ENCODE results near the gene CKMT2. TPM values are rescaled to one million over a fixed set of nuclear protein-coding genes. Genes with fewer than 3 reads are reported as not detected.

Gene CKMT2
- total and polyA plus RNA-seq, 2 donors (not counting 3 experiments of a cell fraction or from before 2014, with no cell fraction given): not detected

DNA sequence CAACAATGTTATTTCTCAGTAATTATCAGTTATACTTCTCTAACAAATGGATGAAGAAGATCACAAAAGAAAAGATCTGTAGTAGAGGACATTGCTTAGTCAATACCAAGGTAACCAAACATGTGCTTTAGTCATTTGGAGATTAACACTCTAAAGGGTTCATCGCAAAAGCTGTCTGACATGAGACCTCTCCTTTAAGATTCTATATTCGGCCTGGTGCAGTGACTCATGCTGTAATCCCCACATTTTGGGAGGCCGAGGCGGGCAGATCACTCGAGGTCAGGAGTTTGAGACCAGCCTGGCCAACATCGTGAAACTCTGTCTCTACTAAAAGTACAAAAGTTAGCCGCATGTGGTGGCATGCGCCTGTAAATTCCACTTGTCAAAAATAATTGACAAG is 18.3 kb upstream of the CKMT2 start:
- Histone ChIP-seq H3K36me3 (ENCODE audit: control insufficient read depth in 2 of 2, extremely low read depth in 1 of 2, insufficient read depth in 2 of 2, low read length in 2 of 2) (no peaks in the 10 kb centered on the region), H3K9me3 (replicated peaks; ENCODE audit: control insufficient read depth, insufficient read depth, low read length) (no peaks in the 10 kb centered on the region), H3K4me1 (ENCODE audit: control insufficient read depth, extremely low read depth, insufficient read depth, low read length) (no peaks in the 10 kb centered on the region), H3K79me2 (ENCODE audit: control insufficient read depth, insufficient read depth, low read length) (no peaks in the 10 kb centered on the region), H3K9ac (replicated peaks; ENCODE audit: extremely low read depth, insufficient read depth, low read length) (no peak overlapping the region), H3K4me2 (ENCODE audit: insufficient read depth, low read length) (no peak overlapping the region), H3K9me1 (replicated peaks; ENCODE audit: control insufficient read depth, extremely low read depth, insufficient read depth, low read length) (no peaks in the 10 kb centered on the region), H2AFZ (ENCODE audit: low read depth, low read length) (no peak overlapping the region), H3K4me3 (replicated peaks in 1 of 3; ENCODE audit: insufficient read depth in 1 of 3, low read depth in 1 of 3, low read length in 3 of 3) (no peak overlapping the region), H3K27me3 (ENCODE audit: control insufficient read depth in 2 of 2, insufficient read depth in 2 of 2, low read length in 2 of 2) (no peaks in the 10 kb centered on the region), H3K27ac (ENCODE audit: insufficient read depth, low read depth, low read length) (no peak overlapping the region), H4K20me1 (replicated peaks; ENCODE audit: control insufficient read depth, extremely low read depth, insufficient read depth, low read length) (no peaks in the 10 kb centered on the region)
- intact Hi-C loops (cut with micrococcal nuclease): no loop called here
- POLR2A ChIA-PET: no interaction called here
- dilution Hi-C loops (cut with MboI; ENCODE audit: extremely low pct_ligation_motif_present, low sequenced_read_pairs): no loop called here
- no peak for DNase-seq (ENCODE audit: low read depth, low spot score)
- BruUV-seq (replicated peaks): no TSS peak
- CTCF ChIA-PET: no interaction called here
- FAIRE-seq: no peak
- TF ChIP-seq POLR2AphosphoS5 (IDR thresholded peaks at IDR 0.05; ENCODE audit: insufficient read depth, low read depth, low read length) (no peak), JUN (IDR thresholded peaks at IDR 0.05; ENCODE audit: borderline replicate concordance, insufficient read depth, insufficient read length, low read depth) (no peak), MYC (IDR thresholded peaks at IDR 0.05; ENCODE audit: low read depth, low read length) (no peak), POLR2A (IDR thresholded peaks at IDR 0.05; ENCODE audit: low read depth, low read length) (no peak), CTCF (IDR thresholded peaks at IDR 0.05; ENCODE audit: extremely low read depth in 1 of 2, insufficient read depth in 1 of 2, low read depth in 1 of 2, low read length in 2 of 2) (no peak), GATA2 (IDR thresholded peaks at IDR 0.05; ENCODE audit: insufficient read depth, insufficient read length, low read depth, low read length) (no peak), FOS (IDR thresholded peaks at IDR 0.05; ENCODE audit: borderline replicate concordance, insufficient read depth, low read length) (no peak), EZH2 (IDR thresholded peaks at IDR 0.05; ENCODE audit: borderline replicate concordance, low read depth, low read length, severe bottlenecking) (no peak)
- TF ChIP-seq, protein P1, sequence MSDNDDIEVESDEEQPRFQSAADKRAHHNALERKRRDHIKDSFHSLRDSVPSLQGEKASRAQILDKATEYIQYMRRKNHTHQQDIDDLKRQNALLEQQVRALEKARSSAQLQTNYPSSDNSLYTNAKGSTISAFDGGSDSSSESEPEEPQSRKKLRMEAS (IDR thresholded peaks at IDR 0.05; ENCODE audit: insufficient read depth, insufficient read length): no peak
